HCT116 (cell line): ENCODE data around the gene AIF1L. TPM values are rescaled to one million over a fixed set of nuclear protein-coding genes. Genes with fewer than 3 reads are reported as not detected.

Experiments
- ATAC-seq: fragments of 200-7000 bp; cut with Tn5 transposase; 2 replicates; pipeline ENCODE4 v1.9.1; 2020; ENCODE audit warnings: mild to moderate bottlenecking, moderate library complexity
- BruUV-seq: library from RNA; stranded (reverse); fragments of 400-500 nt; replicated peaks from 2 replicates; lab custom pipeline; 2021; lab: Mats Ljungman, UMichigan
- CTCF ChIA-PET: fragments of 300-600 bp; sonication (Branson Sonifier 250); formaldehyde crosslinking; loops from one replicate; lab custom pipeline; 2021; ENCODE audit warnings: antibody characterized with exemption; lab: Charles Lee
- POLR2A ChIA-PET: fragments of 300-600, 350-600 bp; sonication (Branson Sonifier 250); formaldehyde crosslinking; loops from one replicate; lab custom pipeline; 2021; ENCODE audit warnings: antibody characterized with exemption; lab: Charles Lee
- RAD21 ChIA-PET, 2 experiments: fragments of 300-600 bp; sonication (Branson Sonifier 250); formaldehyde crosslinking; loops; one replicate each; lab custom pipeline; 2023; ENCODE audit warnings: low total read pairs in 2 of 2; ENCODE audit not compliant: uncharacterized antibody in 2 of 2, unreplicated experiment in 2 of 2, low non-redundant PET in 1 of 2; lab: Charles Lee
- DNase-seq: peaks from one replicate; pipeline ENCODE4 v3.0.0-alpha.2; 2010; ENCODE audit warnings: low read depth, low spot score
- H2AFZ ChIP-seq: fragments of 200-600 bp; shearing (Covaris generic), sonication (generic); 2 replicates; pipeline ENCODE4 v1.6.1; 2017; ENCODE audit warnings: low read depth, mixed run types, mixed read lengths, antibody characterized with exemption, low read length; ENCODE audit not compliant: poor library complexity, severe bottlenecking
- H3K27ac ChIP-seq: 2 replicates; pipeline ENCODE4 v1.5.1; 2012; ENCODE audit warnings: low read depth, low read length
- H3K27me3 ChIP-seq: fragments of 200-600 bp; sonication (generic); 2 replicates; pipeline ENCODE4 v1.6.1; 2016; ENCODE audit warnings: mixed run types, low read length, mixed read lengths; ENCODE audit not compliant: insufficient read depth
- H3K36me3 ChIP-seq, 2 experiments: fragments of 200-500 bp in 1 of 2; fragments of 200-600 bp in 1 of 2; sonication (Bioruptor generic) in 1 of 2; sonication (generic) in 1 of 2; 2 replicates each; pipeline versions ENCODE4 v1.5.1 to v1.6.1; 2014 to 2016; ENCODE audit warnings: low read length in 2 of 2, inconsistent platforms in 1 of 2, mixed read lengths in 1 of 2, mixed run types in 1 of 2; ENCODE audit not compliant: insufficient read depth in 2 of 2, control insufficient read depth in 1 of 2
- H3K4me1 ChIP-seq, 2 experiments: fragments of 200-600 bp in 1 of 2; sonication (generic) in 1 of 2; 2 replicates each; pipeline versions ENCODE4 v1.5.1 to v1.6.1; 2012 to 2017; ENCODE audit warnings: low read length in 2 of 2, inconsistent platforms in 1 of 2, mild to moderate bottlenecking in 1 of 2, mixed read lengths in 1 of 2, mixed run types in 1 of 2, moderate library complexity in 1 of 2; ENCODE audit not compliant: insufficient read depth in 2 of 2, control insufficient read depth in 1 of 2
- H3K4me2 ChIP-seq: fragments of 200-600 bp; sonication (generic); 2 replicates; pipeline ENCODE4 v1.6.1; 2017; ENCODE audit warnings: mixed run types, low read length, mixed read lengths
- H3K4me3 ChIP-seq, 2 experiments: fragments of 200-600 bp in 1 of 2; sonication (generic) in 1 of 2; replicated peaks in 1 of 2; 2 replicates each; pipeline ENCODE4 v1.5.1; 2011 to 2016; ENCODE audit warnings: low read length in 2 of 2, control low read depth in 1 of 2, low read depth in 1 of 2, mild to moderate bottlenecking in 1 of 2, mixed read lengths in 1 of 2, mixed run types in 1 of 2
- H3K79me2 ChIP-seq: fragments of 200-600 bp; sonication (generic); 2 replicates; pipeline ENCODE4 v1.6.1; 2017; ENCODE audit warnings: mild to moderate bottlenecking, mixed run types, low read length, moderate library complexity, mixed read lengths; ENCODE audit not compliant: insufficient read depth
- H3K9ac ChIP-seq: fragments of 200-600 bp; sonication (generic); 2 replicates; pipeline ENCODE4 v1.6.1; 2016; ENCODE audit warnings: low read length, mixed read lengths
- H3K9me2 ChIP-seq: fragments of 200-600 bp; sonication (generic), shearing (Covaris generic); 2 replicates; pipeline ENCODE4 v1.6.1; 2017; ENCODE audit warnings: mixed run types, mild to moderate bottlenecking, moderate library complexity; ENCODE audit not compliant: insufficient read depth
- H3K9me3 ChIP-seq, 2 experiments: fragments of 200-500 bp in 1 of 2; fragments of 200-600 bp in 1 of 2; sonication (Bioruptor generic) in 1 of 2; sonication (generic) in 1 of 2; 2 replicates each; pipeline ENCODE4 v1.6.1; 2014 to 2017; ENCODE audit warnings: low read length in 2 of 2, mixed read lengths in 2 of 2, inconsistent platforms in 1 of 2, low read depth in 1 of 2, mild to moderate bottlenecking in 1 of 2, mixed run types in 1 of 2, moderate library complexity in 1 of 2; ENCODE audit not compliant: control insufficient read depth in 1 of 2, insufficient read depth in 1 of 2
- H4K20me1 ChIP-seq: fragments of 200-600 bp; sonication (generic), shearing (Covaris generic); 2 replicates; pipeline ENCODE4 v1.6.1; 2017; ENCODE audit warnings: mixed run types, mild to moderate bottlenecking, moderate library complexity; ENCODE audit not compliant: insufficient read depth
- CBX3 ChIP-seq: IDR thresholded peaks from 2 replicates; pipeline ENCODE4 v1.6.1; 2012; ENCODE audit warnings: low read depth
- CEBPB ChIP-seq: IDR thresholded peaks from 2 replicates; pipeline ENCODE4 v1.6.1; 2012; ENCODE audit warnings: low read depth
- EGR1 ChIP-seq: IDR thresholded peaks from 2 replicates; pipeline ENCODE4 v1.6.1; 2012; ENCODE audit warnings: low read depth
- EZH2 ChIP-seq: fragments of 200-600 bp; sonication (generic); IDR thresholded peaks from 2 replicates; pipeline ENCODE4 v1.6.1; 2017; ENCODE audit warnings: antibody characterized with exemption, mixed run types
- EZH2phosphoT487 ChIP-seq: fragments of 200-600 bp; IDR thresholded peaks from 2 replicates; pipeline ENCODE4 v1.6.1; 2018; ENCODE audit warnings: antibody characterized with exemption, borderline replicate concordance
- POLR2A ChIP-seq: IDR thresholded peaks from 2 replicates; pipeline ENCODE4 v1.7.0; 2011; ENCODE audit warnings: borderline replicate concordance; ENCODE audit not compliant: insufficient read depth, insufficient read length; ENCODE audit errors: extremely low read depth
- RAD21 ChIP-seq: IDR thresholded peaks from 2 replicates; pipeline ENCODE4 v1.6.1; 2012; ENCODE audit warnings: low read depth, mild to moderate bottlenecking
- SIN3A ChIP-seq: IDR thresholded peaks from 2 replicates; pipeline ENCODE4 v1.6.1; 2012; ENCODE audit warnings: low read depth
- SP1 ChIP-seq: IDR thresholded peaks from 2 replicates; pipeline ENCODE4 v1.6.1; 2012; ENCODE audit warnings: low read depth
- SRF ChIP-seq: IDR thresholded peaks from 2 replicates; pipeline ENCODE4 v1.6.1; 2012; ENCODE audit warnings: low read depth
- YY1 ChIP-seq: IDR thresholded peaks from 2 replicates; pipeline ENCODE4 v1.6.1; 2011; ENCODE audit warnings: low read length, low read depth, moderate library complexity, mild to moderate bottlenecking; ENCODE audit not compliant: insufficient replicate concordance; ENCODE audit errors: extremely low read depth
- ZFX ChIP-seq: fragments of 450-650 bp; IDR thresholded peaks from 2 replicates; pipeline ENCODE4 v1.6.1; 2017
- ZNF274 ChIP-seq: fragments of 200-500 bp; sonication (Bioruptor generic); IDR thresholded peaks from 2 replicates; pipeline ENCODE4 v1.6.1; 2014; ENCODE audit warnings: mild to moderate bottlenecking, low read depth, low read length, inconsistent platforms
- intact Hi-C: fragments of 100-400 bp; cut with micrococcal nuclease; formaldehyde crosslinking; loops from 2 replicates; pipeline ENCODE4 v1.10.0; 2022
- total RNA-seq: library from RNA; stranded (reverse); gene quantifications from one replicate; pipeline ENCODE4 v1.2.1, GENCODE V29; 2021; ENCODE audit not compliant: unreplicated experiment
- TF ChIP-seq, protein P1 (sequence below): IDR thresholded peaks from 2 replicates; pipeline ENCODE4 v1.6.1; 2012
- TF ChIP-seq, protein P2 (sequence below): IDR thresholded peaks from 2 replicates; pipeline ENCODE4 v1.6.1; 2012
- TF ChIP-seq, protein P3 (sequence below): IDR thresholded peaks from 2 replicates; pipeline ENCODE4 v1.6.1; 2012; ENCODE audit warnings: low read depth

The AIF1L gene
- total RNA-seq, 1 experiment from 2014 or later: 34.0 TPM

DNA sequence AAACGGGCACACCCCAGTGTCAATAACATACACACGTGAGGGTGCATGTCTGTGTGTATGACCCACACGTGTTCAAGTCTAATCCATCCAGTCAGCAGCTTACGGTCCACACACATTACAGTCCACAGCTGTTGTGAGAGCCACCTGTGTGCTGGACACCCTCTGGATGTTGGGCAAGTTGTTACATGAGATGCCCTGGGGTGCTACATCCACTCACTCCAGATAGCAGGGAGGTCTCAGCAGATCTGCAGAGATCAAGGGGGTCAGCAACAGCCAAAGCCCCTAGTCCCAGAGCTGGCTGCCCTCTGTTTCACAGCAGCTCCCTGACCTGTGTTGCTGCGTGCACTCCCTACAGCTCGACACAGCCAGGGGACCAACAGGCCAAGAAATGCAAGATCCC lies 4.3 kb upstream of the AIF1L start (continued):
- TF ChIP-seq EZH2phosphoT487 (no peak), YY1 (no peak), RAD21 (no peak), SP1 (no peak), SRF (no peak)
- TF ChIP-seq, protein P1, sequence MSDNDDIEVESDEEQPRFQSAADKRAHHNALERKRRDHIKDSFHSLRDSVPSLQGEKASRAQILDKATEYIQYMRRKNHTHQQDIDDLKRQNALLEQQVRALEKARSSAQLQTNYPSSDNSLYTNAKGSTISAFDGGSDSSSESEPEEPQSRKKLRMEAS: no peak

DNA sequence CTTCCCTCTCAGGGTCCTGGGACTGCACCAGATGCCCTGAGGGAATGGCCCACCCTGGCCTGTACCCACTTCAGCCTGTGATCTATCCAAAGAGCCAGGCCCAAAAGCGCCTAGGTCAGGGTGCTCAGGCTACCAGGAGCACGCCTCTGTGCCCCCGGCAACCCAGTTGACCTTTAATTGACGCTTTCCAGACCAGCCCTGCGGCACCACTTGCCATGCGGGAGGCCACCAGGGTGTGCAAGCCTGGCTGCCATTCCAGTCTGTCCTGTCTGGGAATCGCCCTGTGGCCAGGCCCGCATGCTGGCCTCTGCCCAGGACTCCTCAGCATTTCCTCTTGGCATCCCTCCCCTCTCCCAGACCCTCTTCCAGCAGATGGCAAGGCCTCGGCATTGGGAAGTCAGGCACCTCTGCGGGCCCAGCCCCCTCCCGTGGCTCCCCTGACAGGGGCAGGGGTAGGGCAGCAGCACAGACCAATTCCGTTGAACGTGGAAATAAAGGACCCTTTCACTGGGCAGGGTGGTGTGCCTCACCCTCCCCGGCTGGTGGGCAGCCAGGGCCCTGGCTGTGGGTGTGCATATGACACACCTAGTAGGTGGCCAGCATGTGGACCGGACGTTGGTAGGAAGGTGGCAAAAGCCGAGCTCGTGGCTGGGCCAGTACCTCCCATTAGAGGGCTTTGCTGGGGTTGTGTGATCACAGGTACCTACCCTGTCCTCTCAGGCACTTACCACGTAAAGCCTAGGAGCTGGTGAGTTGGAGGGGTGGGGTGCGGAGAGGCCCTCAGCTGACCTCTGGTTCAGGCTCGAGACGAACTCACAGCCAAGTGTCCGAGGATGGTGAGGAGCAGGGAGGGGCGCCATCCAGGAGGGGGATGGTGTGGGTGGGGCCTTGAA lies 3.5 kb upstream of the AIF1L start:
- H3K4me2 ChIP-seq: no peak overlapping the region
- ChIA-PET RAD21 (no interaction called here), POLR2A (no interaction called here), CTCF (no interaction called here)
- no peaks in the 10 kb centered on the region for H3K36me3 ChIP-seq
- H3K79me2 ChIP-seq: no peaks in the 10 kb centered on the region; the same call in 1 of the 2 replicates
- no peaks in the 10 kb centered on the region for H3K9me2 ChIP-seq
- no peaks in the 10 kb centered on the region for H4K20me1 ChIP-seq
- no peaks in the 10 kb centered on the region for H3K27me3 ChIP-seq
- no peak overlapping the region for H3K9ac ChIP-seq
- no peak for DNase-seq
- no peak overlapping the region for H3K4me3 ChIP-seq
- H3K27ac ChIP-seq: no peak overlapping the region
- no peaks in the 10 kb centered on the region for H3K9me3 ChIP-seq
- H3K4me1 ChIP-seq: peaks cover 12 to 25% of the 10 kb centered on the region in 2 experiments
- ATAC-seq: no peak
- H2AFZ ChIP-seq: no peak overlapping the region
- no TSS peak for BruUV-seq
- intact Hi-C loops: no loop called here
- TF ChIP-seq, protein P2, sequence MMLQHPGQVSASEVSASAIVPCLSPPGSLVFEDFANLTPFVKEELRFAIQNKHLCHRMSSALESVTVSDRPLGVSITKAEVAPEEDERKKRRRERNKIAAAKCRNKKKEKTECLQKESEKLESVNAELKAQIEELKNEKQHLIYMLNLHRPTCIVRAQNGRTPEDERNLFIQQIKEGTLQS: no peak
- TF ChIP-seq RAD21: no peak
- TF ChIP-seq SP1: no peak
- no peak for TF ChIP-seq CEBPB
- TF ChIP-seq, protein P3, sequence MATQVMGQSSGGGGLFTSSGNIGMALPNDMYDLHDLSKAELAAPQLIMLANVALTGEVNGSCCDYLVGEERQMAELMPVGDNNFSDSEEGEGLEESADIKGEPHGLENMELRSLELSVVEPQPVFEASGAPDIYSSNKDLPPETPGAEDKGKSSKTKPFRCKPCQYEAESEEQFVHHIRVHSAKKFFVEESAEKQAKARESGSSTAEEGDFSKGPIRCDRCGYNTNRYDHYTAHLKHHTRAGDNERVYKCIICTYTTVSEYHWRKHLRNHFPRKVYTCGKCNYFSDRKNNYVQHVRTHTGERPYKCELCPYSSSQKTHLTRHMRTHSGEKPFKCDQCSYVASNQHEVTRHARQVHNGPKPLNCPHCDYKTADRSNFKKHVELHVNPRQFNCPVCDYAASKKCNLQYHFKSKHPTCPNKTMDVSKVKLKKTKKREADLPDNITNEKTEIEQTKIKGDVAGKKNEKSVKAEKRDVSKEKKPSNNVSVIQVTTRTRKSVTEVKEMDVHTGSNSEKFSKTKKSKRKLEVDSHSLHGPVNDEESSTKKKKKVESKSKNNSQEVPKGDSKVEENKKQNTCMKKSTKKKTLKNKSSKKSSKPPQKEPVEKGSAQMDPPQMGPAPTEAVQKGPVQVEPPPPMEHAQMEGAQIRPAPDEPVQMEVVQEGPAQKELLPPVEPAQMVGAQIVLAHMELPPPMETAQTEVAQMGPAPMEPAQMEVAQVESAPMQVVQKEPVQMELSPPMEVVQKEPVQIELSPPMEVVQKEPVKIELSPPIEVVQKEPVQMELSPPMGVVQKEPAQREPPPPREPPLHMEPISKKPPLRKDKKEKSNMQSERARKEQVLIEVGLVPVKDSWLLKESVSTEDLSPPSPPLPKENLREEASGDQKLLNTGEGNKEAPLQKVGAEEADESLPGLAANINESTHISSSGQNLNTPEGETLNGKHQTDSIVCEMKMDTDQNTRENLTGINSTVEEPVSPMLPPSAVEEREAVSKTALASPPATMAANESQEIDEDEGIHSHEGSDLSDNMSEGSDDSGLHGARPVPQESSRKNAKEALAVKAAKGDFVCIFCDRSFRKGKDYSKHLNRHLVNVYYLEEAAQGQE: no peak
- no peak for TF ChIP-seq SIN3A
- no peak for TF ChIP-seq EZH2
- TF ChIP-seq ZFX: no peak
- TF ChIP-seq ZNF274: no peak
- TF ChIP-seq CBX3: no peak
- no peak for TF ChIP-seq POLR2A
- TF ChIP-seq EGR1: no peak
